HEK293 (cell line): Measurements from ENCODE around the gene CD99L2.

Source experiments
- CTCF ChIA-PET: fragments of 350-600 bp; formaldehyde crosslinking; extraction: SDS; loops from one replicate; lab custom pipeline; 2021; ENCODE audit warnings: antibody characterized with exemption; lab: Yijun Ruan, JAX
- POLR2A ChIA-PET: fragments of 300-600 bp; formaldehyde crosslinking; extraction: SDS; loops from one replicate; lab custom pipeline; 2020; ENCODE audit warnings: antibody characterized with exemption, inconsistent platforms; lab: Yijun Ruan, JAX
- H3K27ac ChIP-seq: fragments of 200-500 bp; sonication (Bioruptor generic); 2 replicates; pipeline ENCODE4 v1.5.1; 2014; ENCODE audit warnings: low read depth, low read length, control low read depth, inconsistent platforms; ENCODE audit errors: extremely low read depth
- H3K36me3 ChIP-seq, 2 experiments: fragments of 200-500 bp in 1 of 2; sonication (Bioruptor generic) in 1 of 2; 1 replicate in 1 of 2; 2 replicates in 1 of 2; pipeline ENCODE4 v1.5.1; 2014 to 2017; ENCODE audit warnings: inconsistent platforms in 2 of 2, low read length in 2 of 2; ENCODE audit not compliant: control insufficient read depth in 2 of 2, insufficient read depth in 1 of 2
- H3K4me1 ChIP-seq: fragments of 200-500 bp; sonication (Bioruptor generic); 2 replicates; pipeline ENCODE4 v1.5.1; 2014; ENCODE audit warnings: mild to moderate bottlenecking, low read length, inconsistent platforms; ENCODE audit not compliant: control insufficient read depth, insufficient read depth
- H3K4me3 ChIP-seq: 2 replicates; pipeline ENCODE4 v1.5.1; 2011; ENCODE audit warnings: low read depth, mild to moderate bottlenecking, control low read depth, low read length, moderate library complexity
- H3K9me3 ChIP-seq: fragments of 200-500 bp; sonication (Bioruptor generic); 2 replicates; pipeline ENCODE4 v1.5.1; 2014; ENCODE audit warnings: low read depth, low read length, inconsistent platforms; ENCODE audit not compliant: control insufficient read depth, insufficient read depth
- ELK4 ChIP-seq: IDR thresholded peaks from 2 replicates; pipeline ENCODE4 v1.6.1; 2011; ENCODE audit warnings: mild to moderate bottlenecking, low read depth, low read length, borderline replicate concordance
- GLIS1 ChIP-seq: fragments of 450-650 bp; formaldehyde crosslinking; IDR thresholded peaks from 2 replicates; pipeline ENCODE4 v1.5.1; 2016; ENCODE audit warnings: missing biosample characterization, missing genetic modification characterization
- KLF10 ChIP-seq: fragments of 450-650 bp; IDR thresholded peaks from 2 replicates; pipeline ENCODE4 v1.5.1; 2018; ENCODE audit warnings: missing biosample characterization, mild to moderate bottlenecking, missing genetic modification characterization
- SCRT1 ChIP-seq: fragments of 450-650 bp; formaldehyde crosslinking; IDR thresholded peaks from 2 replicates; pipeline ENCODE4 v1.5.1; 2016; ENCODE audit warnings: missing biosample characterization, missing genetic modification characterization, borderline replicate concordance
- SCRT2 ChIP-seq: fragments of 450-650 bp; formaldehyde crosslinking; IDR thresholded peaks from 2 replicates; pipeline ENCODE4 v1.5.1; 2016; ENCODE audit warnings: missing biosample characterization, missing genetic modification characterization
- ZFP69B ChIP-seq: fragments of 450-650 bp; formaldehyde crosslinking; IDR thresholded peaks from 2 replicates; pipeline ENCODE4 v1.5.1; 2016; ENCODE audit warnings: missing biosample characterization, missing genetic modification characterization
- ZNF10 ChIP-seq: fragments of 450-650 bp; formaldehyde crosslinking; IDR thresholded peaks from 2 replicates; pipeline ENCODE4 v1.5.1; 2017; ENCODE audit warnings: missing biosample characterization, missing genetic modification characterization
- ZNF184 ChIP-seq: fragments of 450-650 bp; IDR thresholded peaks from 2 replicates; pipeline ENCODE4 v1.5.1; 2018; ENCODE audit warnings: missing biosample characterization, mild to moderate bottlenecking, missing genetic modification characterization
- ZNF19 ChIP-seq: fragments of 450-650 bp; formaldehyde crosslinking; IDR thresholded peaks from 2 replicates; pipeline ENCODE4; 2016; ENCODE audit warnings: missing biosample characterization, missing genetic modification characterization, low read depth
- ZNF274 ChIP-seq, 2 experiments: fragments of 200-500 bp in 1 of 2; fragments of 450-650 bp in 1 of 2; sonication (Bioruptor generic) in 1 of 2; formaldehyde crosslinking in 1 of 2; IDR thresholded peaks; 2 replicates each; pipeline versions ENCODE4 v1.5.1 to v1.6.1; 2014 to 2016; ENCODE audit warnings: borderline replicate concordance in 1 of 2, inconsistent platforms in 1 of 2, low read length in 1 of 2, missing biosample characterization in 1 of 2, missing genetic modification characterization in 1 of 2
- ZNF292 ChIP-seq: fragments of 450-650 bp; formaldehyde crosslinking; IDR thresholded peaks from 2 replicates; pipeline ENCODE4 v1.5.1; 2016; ENCODE audit warnings: low read depth, missing biosample characterization, missing genetic modification characterization, borderline replicate concordance
- ZNF335 ChIP-seq: fragments of 450-650 bp; formaldehyde crosslinking; conservative IDR thresholded peaks from 2 replicates; pipeline ENCODE4 v1.5.1; 2016; ENCODE audit warnings: missing biosample characterization, missing genetic modification characterization
- ZNF341 ChIP-seq: fragments of 450-650 bp; formaldehyde crosslinking; IDR thresholded peaks from 2 replicates; pipeline ENCODE4; 2016; ENCODE audit warnings: low read depth, missing biosample characterization, missing genetic modification characterization
- ZNF423 ChIP-seq: fragments of 450-650 bp; formaldehyde crosslinking; IDR thresholded peaks from 2 replicates; pipeline ENCODE4 v1.5.1; 2016; ENCODE audit warnings: missing biosample characterization, missing genetic modification characterization
- ZNF488 ChIP-seq: fragments of 450-650 bp; formaldehyde crosslinking; IDR thresholded peaks from 2 replicates; pipeline ENCODE4 v1.5.1; 2016; ENCODE audit warnings: missing biosample characterization, missing genetic modification characterization
- ZNF521 ChIP-seq: fragments of 450-650 bp; formaldehyde crosslinking; IDR thresholded peaks from 2 replicates; pipeline ENCODE4 v1.5.1; 2017; ENCODE audit warnings: missing biosample characterization, mild to moderate bottlenecking, missing genetic modification characterization
- ZNF529 ChIP-seq: fragments of 450-650 bp; formaldehyde crosslinking; IDR thresholded peaks from 2 replicates; pipeline ENCODE4 v1.5.1; 2017; ENCODE audit warnings: missing genetic modification characterization, missing biosample characterization; ENCODE audit not compliant: insufficient replicate concordance
- ZNF558 ChIP-seq: fragments of 450-650 bp; formaldehyde crosslinking; IDR thresholded peaks from 2 replicates; pipeline ENCODE4 v1.5.1; 2016; ENCODE audit warnings: missing biosample characterization, missing genetic modification characterization
- ZNF621 ChIP-seq: fragments of 450-650 bp; formaldehyde crosslinking; IDR thresholded peaks from 2 replicates; pipeline ENCODE4 v1.5.1; 2017; ENCODE audit warnings: missing biosample characterization, missing genetic modification characterization
- ZNF664 ChIP-seq: fragments of 450-650 bp; formaldehyde crosslinking; IDR thresholded peaks from 2 replicates; pipeline ENCODE4 v1.5.1; 2016; ENCODE audit warnings: missing biosample characterization, missing genetic modification characterization
- ZNF701 ChIP-seq: fragments of 450-650 bp; formaldehyde crosslinking; IDR thresholded peaks from 2 replicates; pipeline ENCODE4 v1.5.1; 2016; ENCODE audit warnings: missing biosample characterization, missing genetic modification characterization
- TF ChIP-seq, protein P1 (sequence below): fragments of 450-650 bp; formaldehyde crosslinking; IDR thresholded peaks from 2 replicates; pipeline ENCODE4 v1.5.1; 2016; ENCODE audit warnings: missing biosample characterization, missing genetic modification characterization
- TF ChIP-seq, protein P2 (sequence below): fragments of 450-650 bp; formaldehyde crosslinking; IDR thresholded peaks from 2 replicates; pipeline ENCODE4 v1.5.1; 2016; ENCODE audit warnings: missing biosample characterization, missing genetic modification characterization
- TF ChIP-seq, protein P3 (sequence below): fragments of 450-650 bp; formaldehyde crosslinking; IDR thresholded peaks from 2 replicates; pipeline ENCODE4 v1.5.0; 2017; ENCODE audit warnings: missing biosample characterization, missing genetic modification characterization, borderline replicate concordance

CD99L2 gene

GRCh38 chrX:150759568-150760416 lies 138.7 kb downstream of the CD99L2 start:
- no peaks in the 10 kb centered on the region for H3K9me3 ChIP-seq
- H3K4me3 ChIP-seq = no peak overlapping the region
- H3K36me3 ChIP-seq = peaks cover 3 to 27% of the 10 kb centered on the region in 2 experiments; a peak in 2 of 3 replicates
- H3K27ac ChIP-seq = no peak overlapping the region
- CTCF ChIA-PET = no interaction called here
- TF ChIP-seq ZNF184 (tag by site-specific recombination) (no peak), SCRT1 (tag by site-specific recombination) (peak; percentile 60; the same call in 1 of the 2 replicates), GLIS1 (tag by site-specific recombination) (peak; percentile 30; the same call in 1 of the 2 replicates), ZNF335 (peak; percentile 58), ZNF488 (tag by site-specific recombination) (no peak), SCRT2 (tag by site-specific recombination) (peak; percentile 68)
- TF ChIP-seq, all 188 proteins: peak for 4
- H3K4me1 ChIP-seq = no peaks in the 10 kb centered on the region
- POLR2A ChIA-PET = no interaction called here

- Histone ChIP-seq H3K4me1 (no peaks in the 10 kb centered on the region), H3K9me3 (no peaks in the 10 kb centered on the region), H3K36me3 (peaks cover 11 to 25% of the 10 kb centered on the region in 2 experiments; a peak in 2 of 3 replicates), H3K4me3 (no peak overlapping the region), H3K27ac (no peak overlapping the region)
- ChIA-PET POLR2A (no interaction called here), CTCF (no interaction called here)
- TF ChIP-seq, protein P1, sequence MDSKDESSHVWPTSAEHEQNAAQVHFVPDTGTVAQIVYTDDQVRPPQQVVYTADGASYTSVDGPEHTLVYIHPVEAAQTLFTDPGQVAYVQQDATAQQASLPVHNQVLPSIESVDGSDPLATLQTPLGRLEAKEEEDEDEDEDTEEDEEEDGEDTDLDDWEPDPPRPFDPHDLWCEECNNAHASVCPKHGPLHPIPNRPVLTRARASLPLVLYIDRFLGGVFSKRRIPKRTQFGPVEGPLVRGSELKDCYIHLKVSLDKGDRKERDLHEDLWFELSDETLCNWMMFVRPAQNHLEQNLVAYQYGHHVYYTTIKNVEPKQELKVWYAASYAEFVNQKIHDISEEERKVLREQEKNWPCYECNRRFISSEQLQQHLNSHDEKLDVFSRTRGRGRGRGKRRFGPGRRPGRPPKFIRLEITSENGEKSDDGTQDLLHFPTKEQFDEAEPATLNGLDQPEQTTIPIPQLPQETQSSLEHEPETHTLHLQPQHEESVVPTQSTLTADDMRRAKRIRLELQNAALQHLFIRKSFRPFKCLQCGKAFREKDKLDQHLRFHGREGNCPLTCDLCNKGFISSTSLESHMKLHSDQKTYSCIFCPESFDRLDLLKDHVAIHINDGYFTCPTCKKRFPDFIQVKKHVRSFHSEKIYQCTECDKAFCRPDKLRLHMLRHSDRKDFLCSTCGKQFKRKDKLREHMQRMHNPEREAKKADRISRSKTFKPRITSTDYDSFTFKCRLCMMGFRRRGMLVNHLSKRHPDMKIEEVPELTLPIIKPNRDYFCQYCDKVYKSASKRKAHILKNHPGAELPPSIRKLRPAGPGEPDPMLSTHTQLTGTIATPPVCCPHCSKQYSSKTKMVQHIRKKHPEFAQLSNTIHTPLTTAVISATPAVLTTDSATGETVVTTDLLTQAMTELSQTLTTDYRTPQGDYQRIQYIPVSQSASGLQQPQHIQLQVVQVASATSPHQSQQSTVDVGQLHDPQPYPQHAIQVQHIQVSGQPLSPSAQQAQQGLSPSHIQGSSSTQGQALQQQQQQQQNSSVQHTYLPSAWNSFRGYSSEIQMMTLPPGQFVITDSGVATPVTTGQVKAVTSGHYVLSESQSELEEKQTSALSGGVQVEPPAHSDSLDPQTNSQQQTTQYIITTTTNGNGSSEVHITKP (tag by site-specific recombination) = no peak
- no peak for TF ChIP-seq ZNF529 (tag by site-specific recombination)
- TF ChIP-seq, protein P2, sequence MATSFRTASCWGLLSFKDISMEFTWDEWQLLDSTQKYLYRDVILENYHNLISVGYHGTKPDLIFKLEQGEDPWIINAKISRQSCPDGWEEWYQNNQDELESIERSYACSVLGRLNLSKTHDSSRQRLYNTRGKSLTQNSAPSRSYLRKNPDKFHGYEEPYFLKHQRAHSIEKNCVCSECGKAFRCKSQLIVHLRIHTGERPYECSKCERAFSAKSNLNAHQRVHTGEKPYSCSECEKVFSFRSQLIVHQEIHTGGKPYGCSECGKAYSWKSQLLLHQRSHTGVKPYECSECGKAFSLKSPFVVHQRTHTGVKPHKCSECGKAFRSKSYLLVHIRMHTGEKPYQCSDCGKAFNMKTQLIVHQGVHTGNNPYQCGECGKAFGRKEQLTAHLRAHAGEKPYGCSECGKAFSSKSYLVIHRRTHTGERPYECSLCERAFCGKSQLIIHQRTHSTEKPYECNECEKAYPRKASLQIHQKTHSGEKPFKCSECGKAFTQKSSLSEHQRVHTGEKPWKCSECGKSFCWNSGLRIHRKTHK = no peak
- no peak for TF ChIP-seq KLF10 (tag by site-specific recombination)
- no peak for TF ChIP-seq ZNF621 (tag by site-specific recombination)
- TF ChIP-seq ZNF558 (tag by site-specific recombination) = no peak
- no peak for TF ChIP-seq ZNF664 (tag by site-specific recombination)
- TF ChIP-seq ZNF10 (tag by site-specific recombination) = no peak
- no peak for TF ChIP-seq ZNF341 (tag by site-specific recombination)
- no peak for TF ChIP-seq ZNF701 (tag by site-specific recombination)
- TF ChIP-seq ZNF274 (IDR thresholded peaks at IDR 0.05; ENCODE audit: low read length) = no peak
- TF ChIP-seq ZNF274 (tag by site-specific recombination; IDR thresholded peaks at IDR 0.05; ENCODE audit: borderline replicate concordance) = no peak
- no peak for TF ChIP-seq ZNF19 (tag by site-specific recombination)
- TF ChIP-seq ZNF423 (tag by site-specific recombination) = no peak
- no peak for TF ChIP-seq ZFP69B (tag by site-specific recombination)
- no peak for TF ChIP-seq ELK4
- no peak for TF ChIP-seq ZNF521 (tag by site-specific recombination)
- no peak for TF ChIP-seq ZNF292 (tag by site-specific recombination)
- TF ChIP-seq, protein P3, sequence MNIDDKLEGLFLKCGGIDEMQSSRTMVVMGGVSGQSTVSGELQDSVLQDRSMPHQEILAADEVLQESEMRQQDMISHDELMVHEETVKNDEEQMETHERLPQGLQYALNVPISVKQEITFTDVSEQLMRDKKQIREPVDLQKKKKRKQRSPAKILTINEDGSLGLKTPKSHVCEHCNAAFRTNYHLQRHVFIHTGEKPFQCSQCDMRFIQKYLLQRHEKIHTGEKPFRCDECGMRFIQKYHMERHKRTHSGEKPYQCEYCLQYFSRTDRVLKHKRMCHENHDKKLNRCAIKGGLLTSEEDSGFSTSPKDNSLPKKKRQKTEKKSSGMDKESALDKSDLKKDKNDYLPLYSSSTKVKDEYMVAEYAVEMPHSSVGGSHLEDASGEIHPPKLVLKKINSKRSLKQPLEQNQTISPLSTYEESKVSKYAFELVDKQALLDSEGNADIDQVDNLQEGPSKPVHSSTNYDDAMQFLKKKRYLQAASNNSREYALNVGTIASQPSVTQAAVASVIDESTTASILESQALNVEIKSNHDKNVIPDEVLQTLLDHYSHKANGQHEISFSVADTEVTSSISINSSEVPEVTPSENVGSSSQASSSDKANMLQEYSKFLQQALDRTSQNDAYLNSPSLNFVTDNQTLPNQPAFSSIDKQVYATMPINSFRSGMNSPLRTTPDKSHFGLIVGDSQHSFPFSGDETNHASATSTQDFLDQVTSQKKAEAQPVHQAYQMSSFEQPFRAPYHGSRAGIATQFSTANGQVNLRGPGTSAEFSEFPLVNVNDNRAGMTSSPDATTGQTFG (tag by site-specific recombination) = no peak
Measured at GRCh38 chrX:150757371-150757770, 141.1 kb downstream of the CD99L2 start.
